Prostate gland (tissue), 2 donors: ENCODE data around the gene MED20. TPM values are rescaled to one million over a fixed set of nuclear protein-coding genes. Genes with fewer than 3 reads are reported as not detected.
A peak's percentile ranks its signal among the peaks of the same experiment; 100 is the strongest.

Experiments
- DNase-seq: peaks from one replicate; pipeline ENCODE4 v3.0.0-alpha.2; 2019; ENCODE audit warnings: low spot score
- H3K27ac ChIP-seq, 2 donors: fragments of 200-600 bp; sonication (generic); 2 replicates each; pipeline ENCODE4 v1.5.1; 2017 to 2019
- H3K27me3 ChIP-seq: fragments of 200-600 bp; sonication (generic); replicated peaks from 2 replicates; pipeline ENCODE4 v1.5.1; 2019; ENCODE audit not compliant: insufficient read depth
- H3K36me3 ChIP-seq, 2 donors: fragments of 200-600 bp; sonication (generic); 1 replicate in 1 of 2; 2 replicates in 1 of 2; pipeline versions ENCODE4 v1.5.1 to v1.8.1; 2017 to 2019
- H3K4me1 ChIP-seq: fragments of 200-600 bp; sonication (generic); replicated peaks from 2 replicates; pipeline ENCODE4 v1.5.1; 2019
- H3K4me3 ChIP-seq, 2 donors: fragments of 200-600 bp; sonication (generic); 2 replicates each; pipeline ENCODE4 v1.5.1; 2017 to 2019
- H3K9me3 ChIP-seq: fragments of 200-600 bp; sonication (generic); 2 replicates; pipeline ENCODE4 v1.5.1; 2017
- POLR2A ChIP-seq: fragments of 450-650 bp; IDR thresholded peaks from one replicate; pipeline ENCODE4 v1.6.1; 2016; ENCODE audit warnings: antibody characterized with exemption, mild to moderate bottlenecking
- POLR2AphosphoS5 ChIP-seq: sonication (generic); formaldehyde crosslinking; IDR thresholded peaks from one replicate; pipeline ENCODE4 v1.6.1; 2017; ENCODE audit warnings: antibody characterized with exemption
- WGBS: methylation state at CpG from one replicate; pipeline ENCODE4 v1.1.5; 2018; 5-methylcytosine and 5-hydroxymethylcytosine counted together
- intact Hi-C: fragments of 100-400 bp; cut with DNase I; formaldehyde crosslinking; loops from one replicate; pipeline ENCODE4 v1.14.2; 2022
- total RNA-seq, 2 donors: library from RNA; depleted of rRNA; stranded (reverse); fragments of >200 nt; gene quantifications; one replicate each; pipeline ENCODE4 v1.1.0, GENCODE V29; 2016
- TF ChIP-seq, protein P1 (sequence below), 4 experiments: fragments of 200-600 bp in 2 of 4; fragments of 450-650 bp in 2 of 4; sonication (generic) in 2 of 4; IDR thresholded peaks; 1 replicate in 3 of 4; 2 replicates in 1 of 4; pipeline ENCODE4 v1.5.1; 2016 to 2019; ENCODE audit warnings: antibody characterized with exemption in 4 of 4, mild to moderate bottlenecking in 2 of 4, moderate library complexity in 2 of 4

MED20 gene
- total RNA-seq, 2 donors from 2014 or later, result 20.2 to 25.5 TPM

DNA sequence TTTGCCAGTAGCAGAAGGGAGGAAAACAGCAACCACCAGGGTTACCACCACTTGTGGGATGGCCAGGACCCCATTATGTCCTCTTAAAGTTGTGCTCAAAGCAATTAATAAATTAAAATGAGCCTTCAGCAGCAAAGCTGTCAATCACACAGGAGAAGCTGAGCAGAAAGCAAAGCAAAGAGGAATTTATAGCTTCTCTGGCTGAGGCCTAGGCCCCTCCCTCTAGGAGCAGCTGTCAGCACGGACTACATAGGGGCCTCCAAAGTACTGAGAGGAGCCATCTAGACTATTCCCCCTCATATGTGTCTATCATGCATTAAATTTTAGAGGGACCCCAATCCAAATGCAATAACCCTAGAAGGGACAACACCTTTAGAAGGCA is 14.2 kb upstream of the MED20 start:
- H3K9me3 ChIP-seq, result no peaks in the 10 kb centered on the region
- H3K4me3 ChIP-seq, result no peak overlapping the region
- no peak for TF ChIP-seq POLR2A
- no peak for TF ChIP-seq POLR2AphosphoS5
- TF ChIP-seq, protein P1, sequence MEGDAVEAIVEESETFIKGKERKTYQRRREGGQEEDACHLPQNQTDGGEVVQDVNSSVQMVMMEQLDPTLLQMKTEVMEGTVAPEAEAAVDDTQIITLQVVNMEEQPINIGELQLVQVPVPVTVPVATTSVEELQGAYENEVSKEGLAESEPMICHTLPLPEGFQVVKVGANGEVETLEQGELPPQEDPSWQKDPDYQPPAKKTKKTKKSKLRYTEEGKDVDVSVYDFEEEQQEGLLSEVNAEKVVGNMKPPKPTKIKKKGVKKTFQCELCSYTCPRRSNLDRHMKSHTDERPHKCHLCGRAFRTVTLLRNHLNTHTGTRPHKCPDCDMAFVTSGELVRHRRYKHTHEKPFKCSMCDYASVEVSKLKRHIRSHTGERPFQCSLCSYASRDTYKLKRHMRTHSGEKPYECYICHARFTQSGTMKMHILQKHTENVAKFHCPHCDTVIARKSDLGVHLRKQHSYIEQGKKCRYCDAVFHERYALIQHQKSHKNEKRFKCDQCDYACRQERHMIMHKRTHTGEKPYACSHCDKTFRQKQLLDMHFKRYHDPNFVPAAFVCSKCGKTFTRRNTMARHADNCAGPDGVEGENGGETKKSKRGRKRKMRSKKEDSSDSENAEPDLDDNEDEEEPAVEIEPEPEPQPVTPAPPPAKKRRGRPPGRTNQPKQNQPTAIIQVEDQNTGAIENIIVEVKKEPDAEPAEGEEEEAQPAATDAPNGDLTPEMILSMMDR (IDR thresholded peaks at IDR 0.05), result no peak
- WGBS, result 41% methylated on average over 1 of the region's 1 CpG
- DNase-seq, result no peak
- H3K4me1 ChIP-seq, result peaks cover 5% of the 10 kb centered on the region
- H3K36me3 ChIP-seq, result peaks cover 14 to 22% of the 10 kb centered on the region in 2 donors
- intact Hi-C loops, result loop anchor here (5.0 kb wide), 1 partner anchor 153 kb away; the partner anchor contains the start of gene PRICKLE4
- peak overlapping the region in 1 of 2 donors; percentile 25 for H3K27ac ChIP-seq
- no peaks in the 10 kb centered on the region for H3K27me3 ChIP-seq

DNA sequence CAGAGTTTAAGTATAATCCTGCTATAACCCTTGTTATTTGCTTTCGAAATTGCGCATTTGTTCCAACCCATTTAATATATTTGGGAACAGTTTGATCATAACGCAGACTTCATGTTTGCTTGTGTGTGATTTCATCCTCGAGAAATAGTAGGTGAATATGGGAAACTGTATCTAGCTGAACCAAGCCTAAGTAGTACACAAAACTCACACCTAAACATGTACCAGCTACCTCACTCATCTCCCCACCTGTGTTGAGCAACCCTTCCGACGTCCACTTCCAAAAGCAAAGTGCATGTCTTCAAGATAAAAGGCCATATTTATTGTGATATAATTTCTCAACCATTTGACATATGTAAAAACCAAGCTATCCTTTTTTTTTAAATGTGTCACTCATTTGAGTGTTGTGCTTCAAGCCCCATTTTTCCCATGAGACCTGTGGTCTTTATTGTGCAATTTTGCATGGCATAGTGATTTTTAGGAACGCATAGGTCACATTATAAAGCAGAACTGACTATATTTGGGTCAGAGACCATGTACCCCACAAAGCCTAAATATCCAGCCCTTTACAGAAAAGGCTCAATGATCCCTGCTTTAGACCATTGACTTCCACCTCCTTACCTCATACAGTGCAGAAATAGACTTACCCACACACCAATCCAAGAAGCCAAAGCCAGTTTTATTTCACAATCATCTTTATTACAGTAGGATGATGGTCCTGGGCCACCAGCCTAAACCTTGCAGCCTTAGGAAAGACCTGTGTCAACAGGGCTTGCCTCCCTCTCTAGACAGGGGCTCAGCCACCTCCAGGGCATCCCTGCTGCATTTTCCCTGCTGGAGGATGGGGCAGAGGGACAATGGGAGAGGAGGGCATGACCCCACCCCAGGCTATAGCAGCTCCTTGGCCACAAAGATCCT is 13.6 kb upstream of the MED20 start:
- H3K27ac ChIP-seq, result peak overlapping the region in 1 of 2 donors; percentile 25
- 63% methylated on average over 7 of the region's 7 CpGs for WGBS
- no peaks in the 10 kb centered on the region for H3K9me3 ChIP-seq
- H3K36me3 ChIP-seq, result peaks cover 14 to 22% of the 10 kb centered on the region in 2 donors
- TF ChIP-seq POLR2AphosphoS5 (no peak), POLR2A (no peak)
- TF ChIP-seq, protein P1 (IDR thresholded peaks at IDR 0.05), result no peak
- no peak for DNase-seq
- intact Hi-C loops, result loop anchor here (5.0 kb wide), 1 partner anchor 152 kb away; the partner anchor contains the start of gene PRICKLE4
- H3K4me1 ChIP-seq, result no peaks in the 10 kb centered on the region
- no peak overlapping the region for H3K4me3 ChIP-seq
- no peaks in the 10 kb centered on the region for H3K27me3 ChIP-seq

DNA sequence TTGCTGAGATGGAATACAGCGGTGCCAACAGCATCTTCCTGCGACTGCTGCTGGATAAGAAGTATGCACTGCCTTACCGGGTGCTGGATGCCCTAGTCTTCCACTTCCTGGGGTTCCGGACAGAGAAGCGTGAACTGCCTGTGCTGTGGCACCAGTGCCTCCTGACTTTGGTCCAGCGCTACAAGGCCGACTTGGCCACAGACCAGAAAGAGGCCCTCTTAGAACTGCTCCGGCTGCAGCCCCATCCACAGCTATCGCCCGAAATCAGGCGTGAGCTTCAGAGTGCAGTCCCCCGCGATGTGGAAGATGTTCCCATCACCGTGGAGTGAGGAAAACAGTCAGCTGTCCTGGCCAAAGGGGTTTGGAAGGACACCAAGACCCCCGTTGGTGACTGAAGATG is 11.4 kb upstream of the MED20 start:
- Histone ChIP-seq H3K36me3 (peaks cover 14 to 26% of the 10 kb centered on the region in 2 donors), H3K27ac (no peak overlapping the region), H3K4me1 (no peaks in the 10 kb centered on the region), H3K9me3 (no peaks in the 10 kb centered on the region), H3K27me3 (no peaks in the 10 kb centered on the region), H3K4me3 (no peak overlapping the region)
- TF ChIP-seq POLR2A (no peak), POLR2AphosphoS5 (no peak)
- TF ChIP-seq, protein P1 (IDR thresholded peaks at IDR 0.05), result no peak
- intact Hi-C loops, result no loop called here
- WGBS, result 87% methylated on average over 15 of the region's 15 CpGs
- DNase-seq, result no peak

DNA sequence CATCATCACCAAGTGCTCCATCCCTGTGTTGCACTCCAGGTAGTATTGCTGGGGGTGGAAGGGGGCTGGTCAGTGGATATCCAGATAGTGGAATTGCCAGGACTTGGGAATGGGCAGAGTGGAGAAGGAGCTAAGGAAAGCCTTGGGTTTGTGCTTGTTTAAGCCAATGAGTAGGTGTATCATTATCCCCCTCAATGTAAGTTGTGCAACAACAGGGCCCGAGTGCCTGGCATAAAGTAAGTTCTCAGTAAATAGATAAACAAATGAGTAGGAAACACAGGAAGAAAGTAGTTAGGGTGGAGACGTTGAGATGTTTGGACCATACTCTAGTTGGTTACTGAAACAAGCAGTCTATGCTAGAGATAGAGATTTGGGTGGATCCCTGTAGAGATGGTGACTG is 10.9 kb upstream of the MED20 start:
- H3K27me3 ChIP-seq, result no peaks in the 10 kb centered on the region
- 68% methylated on average over 2 of the region's 2 CpGs for WGBS
- TF ChIP-seq POLR2A (no peak), POLR2AphosphoS5 (no peak)
- TF ChIP-seq, protein P1 (IDR thresholded peaks at IDR 0.05), result no peak
- H3K27ac ChIP-seq, result no peak overlapping the region
- DNase-seq, result no peak
- H3K36me3 ChIP-seq, result peaks cover 14 to 26% of the 10 kb centered on the region in 2 donors
- intact Hi-C loops, result no loop called here
- H3K4me3 ChIP-seq, result no peak overlapping the region
- no peaks in the 10 kb centered on the region for H3K4me1 ChIP-seq
- H3K9me3 ChIP-seq, result no peaks in the 10 kb centered on the region
